ENCODE measurements around the gene SYNGR3. TPM values are rescaled to one million over a fixed set of nuclear protein-coding genes. Genes with fewer than 3 reads are reported as not detected.

The SYNGR3 gene
- total and polyA plus RNA-seq, 2 of the 13 experiments (the other 11 are each of a cell fraction or from before 2014, with no cell fraction given): 0.97 to 5.7 TPM

GRCh38 chr16:2039274-2040031, 49.7 kb downstream of the SYNGR3 start (continued):
- TF ChIP-seq ZSCAN5A (CRISPR knock-in tag; IDR thresholded peaks at IDR 0.05; ENCODE audit: borderline replicate concordance) (peak; percentile 67; the same call in 1 of the 2 replicates), SNRNP70 (IDR thresholded peaks at IDR 0.05; ENCODE audit: low read depth, low read length) (no peak), STAT5B (CRISPR knock-in tag; IDR thresholded peaks at IDR 0.05) (no peak), TIGD3 (CRISPR knock-in tag; IDR thresholded peaks at IDR 0.05; ENCODE audit: borderline replicate concordance) (peak; percentile 83; the same call in 1 of the 2 replicates), ARID2 (CRISPR knock-in tag; IDR thresholded peaks at IDR 0.05; ENCODE audit: borderline replicate concordance) (peak; percentile 88; the same call in 1 of the 2 replicates), ZNF652 (CRISPR knock-in tag; IDR thresholded peaks at IDR 0.05; ENCODE audit: borderline replicate concordance, low read depth) (peak; percentile 47; the same call in 1 of the 2 replicates), WIZ (CRISPR knock-in tag; IDR thresholded peaks at IDR 0.05) (no peak), ZKSCAN1 (IDR thresholded peaks at IDR 0.05; ENCODE audit: low read length) (no peak), SMAD1 (CRISPR knock-in tag; IDR thresholded peaks at IDR 0.05; ENCODE audit: borderline replicate concordance, low read depth) (0 out of 2 replicates have a peak, but pooled peaks have one; percentile 64)

Measured in HepG2 (cell line).